ENCODE data around the gene PPFIA1.

GRCh38 chr11:70422692-70423522 lies 152.4 kb downstream of the PPFIA1 start:
- TF ChIP-seq, protein P1, sequence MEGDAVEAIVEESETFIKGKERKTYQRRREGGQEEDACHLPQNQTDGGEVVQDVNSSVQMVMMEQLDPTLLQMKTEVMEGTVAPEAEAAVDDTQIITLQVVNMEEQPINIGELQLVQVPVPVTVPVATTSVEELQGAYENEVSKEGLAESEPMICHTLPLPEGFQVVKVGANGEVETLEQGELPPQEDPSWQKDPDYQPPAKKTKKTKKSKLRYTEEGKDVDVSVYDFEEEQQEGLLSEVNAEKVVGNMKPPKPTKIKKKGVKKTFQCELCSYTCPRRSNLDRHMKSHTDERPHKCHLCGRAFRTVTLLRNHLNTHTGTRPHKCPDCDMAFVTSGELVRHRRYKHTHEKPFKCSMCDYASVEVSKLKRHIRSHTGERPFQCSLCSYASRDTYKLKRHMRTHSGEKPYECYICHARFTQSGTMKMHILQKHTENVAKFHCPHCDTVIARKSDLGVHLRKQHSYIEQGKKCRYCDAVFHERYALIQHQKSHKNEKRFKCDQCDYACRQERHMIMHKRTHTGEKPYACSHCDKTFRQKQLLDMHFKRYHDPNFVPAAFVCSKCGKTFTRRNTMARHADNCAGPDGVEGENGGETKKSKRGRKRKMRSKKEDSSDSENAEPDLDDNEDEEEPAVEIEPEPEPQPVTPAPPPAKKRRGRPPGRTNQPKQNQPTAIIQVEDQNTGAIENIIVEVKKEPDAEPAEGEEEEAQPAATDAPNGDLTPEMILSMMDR (conservative IDR thresholded peaks at IDR 0.05; ENCODE audit: low read length) = no peak
- TF ChIP-seq EZH2phosphoT487 (IDR thresholded peaks at IDR 0.05; ENCODE audit: borderline replicate concordance, low read depth, low read length) = no peak
